Anterior cingulate cortex (tissue), 58 donors: Measurements from ENCODE around the gene FBXO2.

Source experiments
- DNase-seq, 58 donors: peaks; one replicate each; lab custom pipeline; 2025; lab: John Stamatoyannopoulos, UW

Gene FBXO2

GRCh38 chr1:11654939-11655808 is 945 bp upstream of the FBXO2 start:
- peak in 3 of 58 donors; percentile 29 to 62 (median 44) for DNase-seq

- no peak for DNase-seq
Observed at GRCh38 chr1:11653861-11654136, 430 bp downstream of the FBXO2 start.

GRCh38 chr1:11653101-11653860 is 948 bp downstream of the FBXO2 start:
- peak in 3 of 58 donors; percentile 26 to 53 (median 45) for DNase-seq

GRCh38 chr1:11652203-11652780 is 1.9 kb downstream of the FBXO2 start:
- DNase-seq = no peak

- no peak for DNase-seq
Observed at GRCh38 chr1:11651017-11651416, 3.2 kb downstream of the FBXO2 start.

GRCh38 chr1:11650331-11650991 is 3.8 kb downstream of the FBXO2 start:
- DNase-seq = peak in 49 of 58 donors; percentile 18 to 80 (median 59)

- DNase-seq = no peak
Observed at GRCh38 chr1:11649624-11650330, 4.5 kb downstream of the FBXO2 start.

- peak in 1 of 58 donors; percentile 51 for DNase-seq
Observed at GRCh38 chr1:11649237-11649623, 5.0 kb downstream of the FBXO2 start.

GRCh38 chr1:11648732-11649158 is 5.5 kb downstream of the FBXO2 start:
- DNase-seq = peak in 13 of 58 donors; percentile 22 to 67 (median 46)

GRCh38 chr1:11648039-11648438 is 6.2 kb downstream of the FBXO2 start:
- DNase-seq = peak in 56 of 58 donors; percentile 36 to 97 (median 87)

- DNase-seq = peak in 3 of 58 donors; percentile 9 to 55 (median 26)
Observed at GRCh38 chr1:11647333-11647732, 6.9 kb downstream of the FBXO2 start.

- no peak for DNase-seq
Observed at GRCh38 chr1:11646317-11646716, 7.9 kb downstream of the FBXO2 start.

GRCh38 chr1:11645670-11646265 is 8.5 kb downstream of the FBXO2 start:
- peak in 54 of 58 donors; percentile 27 to 93 (median 70) for DNase-seq

GRCh38 chr1:11645270-11645669 is 9.0 kb downstream of the FBXO2 start:
- no peak for DNase-seq

- DNase-seq = no peak
Observed at GRCh38 chr1:11643782-11644181, 10.4 kb downstream of the FBXO2 start.

- peak in 41 of 58 donors; percentile 13 to 72 (median 40) for DNase-seq
Observed at GRCh38 chr1:11642418-11643017, 11.7 kb downstream of the FBXO2 start.

GRCh38 chr1:11641776-11642305 is 12.4 kb downstream of the FBXO2 start:
- no peak for DNase-seq

- no peak for DNase-seq
Observed at GRCh38 chr1:11640944-11641343, 13.3 kb downstream of the FBXO2 start.

- DNase-seq = no peak
Observed at GRCh38 chr1:11640101-11640500, 14.1 kb downstream of the FBXO2 start.
